B cell (primary cell): ENCODE measurements around the gene DPRX. TPM values are rescaled to one million over a fixed set of nuclear protein-coding genes. Genes with fewer than 3 reads are reported as not detected.

ENCODE experiments used
- ATAC-seq: fragments of 200-7000 bp; cut with Tn5 transposase; one replicate; pipeline ENCODE4 v1.10.0; 2021; ENCODE audit warnings: low read depth, mild to moderate bottlenecking, moderate number of reproducible peaks, moderate library complexity
- CTCF ChIA-PET: fragments of 350-600 bp; sonication (Branson Sonifier 250); formaldehyde crosslinking; loops from one replicate; lab custom pipeline; 2021; ENCODE audit warnings: antibody characterized with exemption, inconsistent platforms; lab: Charles Lee
- POLR2A ChIA-PET: fragments of 350-600 bp; sonication (Branson Sonifier 250); formaldehyde crosslinking; loops from one replicate; lab custom pipeline; 2021; ENCODE audit warnings: antibody characterized with exemption; lab: Charles Lee
- DNase-seq: peaks from one replicate; pipeline ENCODE4 v3.0.0; 2013
- H2AFZ ChIP-seq: 2 replicates; pipeline ENCODE4 v1.6.1; 2012; ENCODE audit warnings: mild to moderate bottlenecking, low read depth, low read length; ENCODE audit not compliant: insufficient read depth, poor library complexity, severe bottlenecking
- H3K27ac ChIP-seq, 2 donors: 1 replicate in 1 of 2; 2 replicates in 1 of 2; pipeline ENCODE4 v1.5.1; 2012 to 2013; ENCODE audit warnings: low read length in 2 of 2, mild to moderate bottlenecking in 2 of 2, moderate library complexity in 1 of 2
- H3K27me3 ChIP-seq, 4 experiments: fragments of 200-600 bp in 1 of 4; sonication (generic) in 1 of 4; replicated peaks in 1 of 4; 1 replicate in 2 of 4; 2 replicates in 2 of 4; pipeline versions ENCODE4 v1.6.1 to v1.7.0; 2013 to 2016; ENCODE audit warnings: low read length in 3 of 4, mild to moderate bottlenecking in 2 of 4, mixed read lengths in 1 of 4, moderate library complexity in 1 of 4; ENCODE audit not compliant: insufficient read depth in 4 of 4, control insufficient read depth in 3 of 4; ENCODE audit errors: control extremely low read depth in 1 of 4
- H3K36me3 ChIP-seq, 2 experiments: replicated peaks in 1 of 2; 1 replicate in 1 of 2; 2 replicates in 1 of 2; pipeline versions ENCODE4 v1.6.1 to v1.7.1; 2013; ENCODE audit warnings: low read length in 1 of 2; ENCODE audit not compliant: insufficient read depth in 2 of 2, control insufficient read depth in 1 of 2; ENCODE audit errors: control extremely low read depth in 1 of 2, extremely low read depth in 1 of 2
- H3K4me1 ChIP-seq, 2 donors: fragments of 200-600 bp in 1 of 2; sonication (generic) in 1 of 2; 1 replicate in 1 of 2; 2 replicates in 1 of 2; pipeline versions ENCODE4 v1.5.1 to v1.6.1; 2013 to 2017; ENCODE audit warnings: low read length in 2 of 2; ENCODE audit not compliant: control insufficient read depth in 2 of 2, insufficient read depth in 2 of 2
- H3K4me2 ChIP-seq: replicated peaks from 2 replicates; pipeline ENCODE3; 2012; ENCODE audit warnings: mild to moderate bottlenecking, low read depth, low read length; ENCODE audit not compliant: poor library complexity, severe bottlenecking
- H3K4me3 ChIP-seq, 5 experiments: fragments of 200-600 bp in 1 of 5; sonication (generic) in 1 of 5; 1 replicate in 3 of 5; 2 replicates in 2 of 5; pipeline versions ENCODE4 v1.5.1 to v1.7.0; 2011 to 2016; ENCODE audit warnings: low read length in 4 of 5, mild to moderate bottlenecking in 4 of 5, low read depth in 2 of 5, control low read depth in 1 of 5, moderate library complexity in 1 of 5; ENCODE audit not compliant: insufficient read depth in 1 of 5; ENCODE audit errors: control extremely low read depth in 1 of 5, extremely low read depth in 1 of 5
- H3K79me2 ChIP-seq: fragments of 200-600 bp; sonication (generic); one replicate; pipeline ENCODE4 v1.6.0; 2016; ENCODE audit warnings: low read length; ENCODE audit not compliant: control insufficient read depth, insufficient read depth
- H3K9ac ChIP-seq: fragments of 200-600 bp; sonication (generic); 2 replicates; pipeline ENCODE4 v1.6.1; 2017; ENCODE audit warnings: mild to moderate bottlenecking, low read length, moderate library complexity
- H3K9me3 ChIP-seq, 3 donors: one replicate each; pipeline versions ENCODE4 v1.6.1 to v1.7.1; 2013; ENCODE audit warnings: low read length in 2 of 3; ENCODE audit not compliant: control insufficient read depth in 2 of 3, insufficient read depth in 1 of 3; ENCODE audit errors: control extremely low read depth in 1 of 3
- H4K20me1 ChIP-seq: 2 replicates; pipeline ENCODE4 v1.6.0; 2012; ENCODE audit warnings: mild to moderate bottlenecking, low read length; ENCODE audit not compliant: insufficient read depth, control insufficient read depth, poor library complexity, severe bottlenecking
- H3K27ac Mint-ChIP-seq: one replicate; pipeline ENCODE4 v1.8.0; 2021; ENCODE audit warnings: mixed read lengths
- H3K27me3 Mint-ChIP-seq: one replicate; pipeline ENCODE4 v1.8.0; 2021; ENCODE audit warnings: mixed read lengths
- H3K4me1 Mint-ChIP-seq: one replicate; pipeline ENCODE4 v1.8.0; 2021; ENCODE audit warnings: mixed read lengths
- H3K4me3 Mint-ChIP-seq: one replicate; pipeline ENCODE4 v1.8.0; 2021; ENCODE audit warnings: mixed read lengths
- H3K9me3 Mint-ChIP-seq: one replicate; pipeline ENCODE4 v1.8.0; 2022; ENCODE audit warnings: mixed read lengths; ENCODE audit not compliant: insufficient read depth
- EZH2 ChIP-seq: IDR thresholded peaks from 2 replicates; pipeline ENCODE4 v1.6.1; 2012; ENCODE audit warnings: borderline replicate concordance, low read depth, mild to moderate bottlenecking, moderate library complexity, low read length; ENCODE audit not compliant: insufficient read depth, poor library complexity, severe bottlenecking
- WGBS: methylation state at CpG from one replicate; pipeline ENCODE4 v1.1.5; 2013; ENCODE audit warnings: missing lambda C conversion rate; ENCODE audit not compliant: insufficient coverage; 5-methylcytosine and 5-hydroxymethylcytosine counted together
- intact Hi-C: fragments of 100-400 bp; cut with micrococcal nuclease; formaldehyde crosslinking; loops from one replicate; pipeline ENCODE4 v1.10.0; 2022
- polyA plus RNA-seq: library from polyadenylated mRNA; depleted of rRNA; stranded (reverse); fragments of >200 nt; gene quantifications from 2 replicates; pipeline ENCODE4 v1.2.3, GENCODE V29; 2012
- total RNA-seq, 2 donors: library from RNA; stranded (reverse); fragments of 120-200 nt in 1 of 2; gene quantifications; 1 replicate in 1 of 2; 2 replicates in 1 of 2; pipeline versions ENCODE4 v1.2.3 to v1.2.4, GENCODE V29; 2013 to 2022
- TF ChIP-seq, protein P1 (sequence below): fragments of 200-600 bp; IDR thresholded peaks from one replicate; pipeline ENCODE4 v1.8.0; 2022; ENCODE audit warnings: antibody characterized with exemption, mild to moderate bottlenecking

DPRX gene
- total and polyA plus RNA-seq, 2 donors (not counting 1 experiment from before 2014, with no cell fraction given): not detected

DNA sequence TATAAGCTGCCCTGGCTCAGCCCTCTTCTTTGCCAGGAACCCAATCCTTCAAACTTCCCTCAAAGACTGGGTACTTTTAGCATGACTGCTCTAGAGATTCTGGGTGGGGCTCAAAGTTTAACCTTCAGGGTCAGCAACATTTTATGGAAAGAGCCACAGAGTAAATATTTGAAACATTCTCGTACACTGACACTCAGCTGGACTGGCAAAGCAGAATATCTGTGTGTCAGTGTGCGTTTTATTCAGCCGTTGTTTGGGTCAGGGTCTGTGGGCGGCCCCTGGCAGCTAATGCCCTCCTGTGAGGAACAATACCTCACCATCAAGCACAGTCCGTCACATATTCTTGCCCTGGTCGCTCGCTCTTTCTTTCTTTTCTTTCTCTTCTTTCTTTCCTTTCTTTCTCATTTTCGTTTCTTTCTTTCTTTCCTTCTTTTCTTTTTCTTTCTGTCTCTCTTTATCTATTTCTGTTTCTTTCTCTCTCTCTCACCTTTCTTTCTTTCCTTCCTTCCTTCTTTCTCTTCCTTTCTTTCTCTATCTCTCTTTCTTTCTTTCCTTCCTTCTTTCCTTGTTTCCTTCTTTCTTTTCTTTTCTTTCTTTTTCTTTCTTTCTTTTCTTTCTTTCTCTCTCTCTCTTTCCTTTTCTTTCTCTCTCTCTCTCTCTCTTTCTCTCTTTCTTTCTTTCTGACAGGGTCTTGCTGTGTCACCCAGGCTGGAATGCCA lies 10.7 kb downstream of the DPRX start:
- peaks cover 0 to 17% (median 1%) of the 10 kb centered on the region in 3 donors for H3K9me3 ChIP-seq
- H3K9ac ChIP-seq: no peak overlapping the region
- H3K4me1 ChIP-seq: no peaks in the 10 kb centered on the region
- DNase-seq: no peak
- no peak for TF ChIP-seq EZH2
- TF ChIP-seq, protein P1, sequence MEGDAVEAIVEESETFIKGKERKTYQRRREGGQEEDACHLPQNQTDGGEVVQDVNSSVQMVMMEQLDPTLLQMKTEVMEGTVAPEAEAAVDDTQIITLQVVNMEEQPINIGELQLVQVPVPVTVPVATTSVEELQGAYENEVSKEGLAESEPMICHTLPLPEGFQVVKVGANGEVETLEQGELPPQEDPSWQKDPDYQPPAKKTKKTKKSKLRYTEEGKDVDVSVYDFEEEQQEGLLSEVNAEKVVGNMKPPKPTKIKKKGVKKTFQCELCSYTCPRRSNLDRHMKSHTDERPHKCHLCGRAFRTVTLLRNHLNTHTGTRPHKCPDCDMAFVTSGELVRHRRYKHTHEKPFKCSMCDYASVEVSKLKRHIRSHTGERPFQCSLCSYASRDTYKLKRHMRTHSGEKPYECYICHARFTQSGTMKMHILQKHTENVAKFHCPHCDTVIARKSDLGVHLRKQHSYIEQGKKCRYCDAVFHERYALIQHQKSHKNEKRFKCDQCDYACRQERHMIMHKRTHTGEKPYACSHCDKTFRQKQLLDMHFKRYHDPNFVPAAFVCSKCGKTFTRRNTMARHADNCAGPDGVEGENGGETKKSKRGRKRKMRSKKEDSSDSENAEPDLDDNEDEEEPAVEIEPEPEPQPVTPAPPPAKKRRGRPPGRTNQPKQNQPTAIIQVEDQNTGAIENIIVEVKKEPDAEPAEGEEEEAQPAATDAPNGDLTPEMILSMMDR: peak; percentile 30
- ChIA-PET POLR2A (no interaction called here), CTCF (no interaction called here)
- Mint-ChIP-seq H3K27ac (no peak overlapping the region), H3K27me3 (no peaks in the 10 kb centered on the region), H3K4me3 (no peak overlapping the region), H3K4me1 (no peaks in the 10 kb centered on the region), H3K9me3 (no peaks in the 10 kb centered on the region)
- WGBS: 95% methylated on average over 8 of the region's 8 CpGs
- H3K27ac ChIP-seq: no peak overlapping the region
- H3K4me2 ChIP-seq: no peak overlapping the region
- no peaks in the 10 kb centered on the region for H4K20me1 ChIP-seq
- ATAC-seq: no peak
- intact Hi-C loops: no loop called here
- no peaks in the 10 kb centered on the region for H3K27me3 ChIP-seq
- H3K79me2 ChIP-seq: no peaks in the 10 kb centered on the region
- no peak overlapping the region for H3K4me3 ChIP-seq
- H3K36me3 ChIP-seq: no peaks in the 10 kb centered on the region
- no peak overlapping the region for H2AFZ ChIP-seq

DNA sequence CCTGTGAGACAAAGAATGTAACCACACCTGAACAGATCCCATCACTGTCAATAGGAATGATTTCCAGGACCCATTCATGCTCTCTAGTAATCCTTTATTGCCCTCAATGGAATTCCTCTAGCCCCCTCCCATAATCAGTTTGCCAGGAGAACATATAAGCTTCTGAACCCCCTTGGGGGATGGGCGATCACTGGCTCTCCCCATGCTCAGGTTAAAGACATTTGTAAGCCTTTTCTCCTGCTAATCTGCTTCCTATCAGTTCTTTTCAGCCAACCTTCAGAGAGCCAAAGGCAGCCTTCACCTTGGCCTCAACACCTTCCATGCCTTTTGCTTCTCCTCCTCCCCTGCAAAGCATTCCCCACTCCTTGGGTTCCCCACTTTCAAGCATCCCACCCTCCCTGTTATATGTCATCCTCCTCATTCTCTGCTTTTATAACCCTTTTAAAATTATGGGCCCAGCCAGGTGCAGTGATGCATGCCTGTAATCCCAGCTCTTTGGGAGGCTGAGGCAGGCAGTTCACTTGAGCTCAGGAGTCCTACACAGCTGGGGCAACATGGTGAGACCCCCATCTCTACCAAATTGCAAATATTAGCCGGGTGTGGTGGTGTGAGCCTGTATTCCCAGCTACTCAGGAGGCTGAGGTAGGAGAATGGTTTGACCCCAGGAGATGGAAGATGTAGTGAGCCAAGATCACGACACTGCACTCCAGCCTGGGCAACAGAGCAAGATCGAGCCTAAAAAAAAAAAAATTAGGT lies 12.4 kb downstream of the DPRX start:
- 90% methylated on average over 3 of the region's 4 CpGs for WGBS
- no peak overlapping the region for H2AFZ ChIP-seq
- no peaks in the 10 kb centered on the region for H3K36me3 ChIP-seq
- H3K9ac ChIP-seq: no peak overlapping the region
- Mint-ChIP-seq H3K27me3 (no peaks in the 10 kb centered on the region), H3K9me3 (no peaks in the 10 kb centered on the region), H3K4me3 (no peak overlapping the region), H3K27ac (no peak overlapping the region), H3K4me1 (no peaks in the 10 kb centered on the region)
- no peaks in the 10 kb centered on the region for H3K27me3 ChIP-seq
- H3K4me1 ChIP-seq: no peaks in the 10 kb centered on the region
- DNase-seq (no peak), ATAC-seq (no peak)
- CTCF ChIA-PET: no interaction called here
- H3K27ac ChIP-seq: no peak overlapping the region
- no peak overlapping the region for H3K4me2 ChIP-seq
- H3K9me3 ChIP-seq: peaks cover 1 to 25% (median 1%) of the 10 kb centered on the region in 3 donors
- TF ChIP-seq, protein P1: no peak
- H4K20me1 ChIP-seq: no peaks in the 10 kb centered on the region
- POLR2A ChIA-PET: no interaction called here
- H3K4me3 ChIP-seq: no peak overlapping the region
- H3K79me2 ChIP-seq: no peaks in the 10 kb centered on the region
- intact Hi-C loops: no loop called here
